HG02981 (cell line): ENCODE results near the gene MRPL36.

Source experiments
- ATAC-seq: cut with Tn5 transposase; IDR thresholded peaks from one replicate; pipeline ENCODE4 v1.9.1; 2021; ENCODE audit warnings: mild to moderate bottlenecking, moderate library complexity; ENCODE audit not compliant: unreplicated experiment

Gene MRPL36

GRCh38 chr5:1782385-1783215, 17.0 kb downstream of the MRPL36 start:
- no peak for ATAC-seq

GRCh38 chr5:1781726-1782384, 17.8 kb downstream of the MRPL36 start:
- no peak for ATAC-seq

GRCh38 chr5:1781107-1781506, 18.5 kb downstream of the MRPL36 start:
- ATAC-seq = no peak

GRCh38 chr5:1780614-1780930, 19.1 kb downstream of the MRPL36 start:
- no peak for ATAC-seq

GRCh38 chr5:1779782-1780613, 19.6 kb downstream of the MRPL36 start:
- ATAC-seq = no peak

GRCh38 chr5:1779021-1779680, 20.5 kb downstream of the MRPL36 start:
- ATAC-seq = no peak

GRCh38 chr5:1778138-1779020, 21.3 kb downstream of the MRPL36 start:
- no peak for ATAC-seq

- no peak for ATAC-seq
These were observed 22.1 kb downstream of the MRPL36 start for GRCh38 chr5:1777281-1778137.

GRCh38 chr5:1776831-1777230, 22.8 kb downstream of the MRPL36 start:
- no peak for ATAC-seq

GRCh38 chr5:1772634-1773033, 27.0 kb downstream of the MRPL36 start:
- ATAC-seq = no peak

GRCh38 chr5:1771149-1772065, 28.2 kb downstream of the MRPL36 start:
- ATAC-seq = no peak

GRCh38 chr5:1770443-1770802, 29.2 kb downstream of the MRPL36 start:
- ATAC-seq = no peak

GRCh38 chr5:1769752-1770442, 29.7 kb downstream of the MRPL36 start:
- ATAC-seq = no peak

- no peak for ATAC-seq
These were observed 30.5 kb downstream of the MRPL36 start for GRCh38 chr5:1769017-1769640.

- no peak for ATAC-seq
These were observed 31.2 kb downstream of the MRPL36 start for GRCh38 chr5:1768283-1769000.

GRCh38 chr5:1767524-1768282, 31.9 kb downstream of the MRPL36 start:
- no peak for ATAC-seq
